Central memory CD4-positive, alpha-beta T cell (primary cell): Measurements from ENCODE around the gene AURKA.
"Not testable (repeated sequence)": the region's sequence is repeated elsewhere in the genome, so short reads cannot be mapped to it uniquely, and the experiment has no call there.

Experiments used
- DNase-seq: peaks from one replicate; pipeline ENCODE4 v3.0.0; 2022

AURKA gene

GRCh38 chr20:56420940-56421688 lies 29.1 kb upstream of the AURKA start:
- no peak for DNase-seq

DNA sequence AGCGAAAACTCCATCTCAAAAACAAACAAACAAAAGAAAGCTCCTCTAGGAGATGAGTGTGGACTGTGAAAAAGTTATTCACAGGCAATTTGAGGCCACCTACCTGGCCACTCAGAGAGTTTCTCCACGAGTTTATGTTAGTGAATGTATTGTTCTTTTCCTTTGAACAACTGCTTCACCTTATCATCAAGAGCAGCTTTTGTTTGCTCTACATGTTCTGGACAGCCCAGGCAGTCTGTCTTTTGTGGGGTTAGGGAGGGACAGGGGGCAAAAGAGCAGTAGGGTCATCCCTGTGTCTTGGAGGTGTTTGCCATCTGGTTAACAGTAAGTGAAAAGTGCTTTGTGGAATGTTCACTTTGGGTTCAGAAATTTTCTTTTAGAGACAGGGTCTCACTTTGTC lies 28.0 kb upstream of the AURKA start:
- DNase-seq, result no peak

GRCh38 chr20:56418385-56418861 lies 26.4 kb upstream of the AURKA start:
- DNase-seq, result no peak

DNA sequence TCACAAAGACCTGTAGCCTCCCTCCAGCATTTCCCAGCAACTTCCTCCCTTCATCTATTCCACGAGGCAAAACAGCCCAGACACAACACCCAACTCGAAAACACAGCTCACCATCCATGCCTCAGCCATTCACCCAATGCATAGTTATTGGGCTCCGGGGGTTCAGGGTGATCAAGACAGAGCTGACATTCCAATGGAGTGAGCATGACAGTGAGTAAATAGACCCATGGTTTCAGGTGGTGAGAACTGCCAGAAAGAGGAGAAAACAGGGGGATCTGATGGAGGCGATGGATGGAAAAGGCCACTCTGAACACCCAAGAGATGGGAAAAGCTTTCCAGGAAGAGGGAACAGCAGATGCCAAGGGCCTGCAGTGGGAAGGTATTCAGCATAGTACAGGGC lies 25.9 kb upstream of the AURKA start:
- DNase-seq, result no peak

DNA sequence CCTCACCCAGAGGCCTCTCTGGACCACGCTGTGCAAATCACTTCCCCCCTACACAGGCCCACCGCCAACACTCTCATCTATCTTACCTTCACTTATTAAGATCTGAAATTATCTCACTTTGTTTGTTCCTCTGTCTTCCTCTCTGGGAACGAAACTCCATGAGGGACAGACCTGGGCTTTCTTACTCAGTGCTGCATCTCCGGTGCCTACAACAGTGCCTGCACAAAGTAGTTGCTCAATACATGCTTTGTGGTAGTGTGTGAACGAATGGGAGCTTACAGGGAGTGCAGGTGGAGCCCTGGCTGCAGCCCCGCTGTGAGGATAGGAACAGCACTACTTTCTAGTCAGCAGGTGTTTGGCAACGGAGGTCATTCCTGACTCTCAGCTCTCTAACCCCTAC lies 25.4 kb upstream of the AURKA start:
- DNase-seq, result no peak

DNA sequence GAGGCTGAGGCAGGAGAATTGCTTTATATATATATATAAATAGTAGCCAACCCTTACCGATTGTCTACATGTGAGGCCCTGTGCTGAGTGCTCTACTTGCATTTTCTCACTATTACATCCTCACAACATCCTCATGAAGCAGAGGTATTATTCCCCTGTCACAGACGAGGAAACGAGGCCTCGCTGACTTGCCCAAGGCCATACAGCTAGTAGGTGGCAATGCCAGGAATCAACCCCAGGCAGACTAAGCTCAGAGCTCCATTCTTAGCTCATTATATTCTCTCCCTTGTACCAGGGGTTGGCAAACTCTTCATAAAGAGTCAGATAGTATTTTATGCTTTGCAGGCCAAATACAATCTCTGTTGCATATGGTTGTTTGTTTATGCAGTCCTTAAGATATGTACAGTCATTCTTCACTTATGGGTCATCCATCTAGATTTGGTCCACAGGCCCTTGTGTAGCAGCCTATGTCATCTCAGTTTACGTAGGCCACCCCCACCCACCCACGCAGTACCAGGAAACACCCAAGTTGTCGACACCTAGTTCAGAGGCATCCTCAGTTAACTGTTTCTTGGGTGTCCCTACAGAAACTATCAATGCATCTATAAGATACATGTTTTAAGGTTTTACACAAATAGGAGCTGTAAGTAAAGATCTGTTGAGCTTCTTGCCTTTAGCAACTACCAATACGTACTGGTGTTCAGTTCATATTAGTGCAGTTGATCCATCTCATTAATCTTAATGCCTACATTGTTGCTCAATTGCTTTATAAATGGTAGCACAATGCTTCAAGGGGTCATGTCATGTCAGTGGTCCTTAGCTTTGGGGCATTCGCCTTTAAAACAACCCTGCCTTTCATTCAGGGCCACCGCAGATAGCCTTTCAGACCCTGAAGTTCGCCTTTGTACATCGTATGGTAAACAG lies 23.1 kb upstream of the AURKA start:
- peak; percentile 37 for DNase-seq

DNA sequence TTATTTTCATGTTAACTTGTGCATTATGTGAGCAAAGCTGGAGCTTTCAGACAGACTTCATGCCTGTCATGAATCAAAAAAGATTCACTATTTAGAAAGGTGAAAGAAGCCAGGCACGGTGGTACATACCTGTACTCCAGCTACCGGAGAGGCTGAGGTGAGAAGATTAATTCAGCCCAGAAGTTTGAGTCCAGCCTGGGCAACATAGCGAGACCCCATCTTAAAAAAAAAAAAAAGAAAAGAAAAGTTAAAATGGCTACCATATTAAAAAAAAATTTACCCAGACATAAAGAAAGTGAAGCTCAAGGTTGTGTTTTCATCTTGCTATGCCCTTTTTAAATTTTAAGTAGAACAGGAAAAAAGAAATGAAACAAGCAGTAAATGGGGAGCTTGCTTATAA lies 20.9 kb upstream of the AURKA start:
- DNase-seq, result no peak

GRCh38 chr20:56412473-56412790 lies 20.4 kb upstream of the AURKA start:
- no peak for DNase-seq

- DNase-seq, result peak; percentile 69
Measured at GRCh38 chr20:56411759-56412472, 19.9 kb upstream of the AURKA start, which contains the start of gene CASS4. CASS4 (plus strand) TSS chr20:56412260; CDS start chr20:56412459, 199 bp downstream.

DNA sequence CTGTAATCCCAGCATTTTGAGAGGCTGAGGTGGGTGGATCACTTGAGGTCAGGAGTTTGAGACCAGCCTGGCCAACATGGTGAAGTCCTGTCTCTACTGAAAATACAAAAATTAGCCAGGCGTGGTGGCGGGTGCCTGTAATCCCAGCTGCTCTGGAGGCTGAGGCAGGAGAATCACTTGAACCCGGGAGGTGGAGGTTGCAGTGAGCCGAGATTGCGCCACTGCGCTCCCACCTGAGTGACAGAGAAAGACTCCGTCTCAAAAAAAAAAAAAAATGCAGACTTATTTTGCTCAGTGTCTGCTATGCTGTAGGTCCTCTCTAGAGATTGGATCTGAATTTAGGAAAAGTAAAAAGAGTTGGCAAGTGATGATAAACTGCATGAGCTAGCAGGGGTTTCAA lies 19.3 kb upstream of the AURKA start:
- not testable (repeated sequence) for DNase-seq

DNA sequence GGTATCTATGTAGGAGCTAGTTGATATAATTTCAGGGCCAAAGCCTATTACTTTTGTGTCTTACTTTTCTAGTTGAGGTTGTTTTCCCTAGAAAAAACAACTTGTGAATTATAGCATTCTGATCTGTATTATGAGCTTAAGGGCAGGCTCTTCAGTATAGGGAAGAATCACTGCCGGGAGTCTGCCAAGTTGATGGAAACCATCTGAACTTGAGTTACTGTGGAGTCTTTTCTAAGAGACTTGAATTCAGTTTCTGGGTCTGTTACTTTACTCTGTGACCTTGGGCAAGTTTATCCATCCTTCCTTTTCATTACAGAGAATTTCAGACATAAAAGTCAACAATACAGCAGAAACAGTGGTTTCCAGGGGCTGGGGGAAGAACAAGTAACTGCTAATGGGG lies 17.9 kb upstream of the AURKA start:
- no peak for DNase-seq

- no peak for DNase-seq
Measured at GRCh38 chr20:56409521-56409920, 17.5 kb upstream of the AURKA start.

DNA sequence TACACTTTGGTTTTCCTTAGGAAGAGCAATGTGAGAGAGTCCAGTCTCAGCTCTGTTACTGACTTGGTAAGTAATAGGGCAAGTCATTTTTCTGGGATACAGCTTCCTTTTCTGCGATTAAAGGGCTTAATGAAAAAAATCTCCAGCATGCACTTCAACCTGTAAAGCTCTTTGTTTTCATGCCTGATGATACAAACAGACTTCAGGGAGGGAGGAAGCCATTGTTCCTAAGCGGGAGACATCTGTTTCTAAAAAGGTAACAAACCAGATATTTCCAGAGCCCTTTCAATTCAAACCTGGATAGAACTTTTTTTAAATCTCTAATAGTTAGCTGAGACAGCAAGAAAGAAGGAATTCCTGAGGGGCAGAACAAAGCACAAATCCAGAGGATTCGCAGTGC lies 14.9 kb upstream of the AURKA start:
- no peak for DNase-seq

- DNase-seq, result not testable (repeated sequence)
Measured at GRCh38 chr20:56405356-56405755, 13.3 kb upstream of the AURKA start.

DNA sequence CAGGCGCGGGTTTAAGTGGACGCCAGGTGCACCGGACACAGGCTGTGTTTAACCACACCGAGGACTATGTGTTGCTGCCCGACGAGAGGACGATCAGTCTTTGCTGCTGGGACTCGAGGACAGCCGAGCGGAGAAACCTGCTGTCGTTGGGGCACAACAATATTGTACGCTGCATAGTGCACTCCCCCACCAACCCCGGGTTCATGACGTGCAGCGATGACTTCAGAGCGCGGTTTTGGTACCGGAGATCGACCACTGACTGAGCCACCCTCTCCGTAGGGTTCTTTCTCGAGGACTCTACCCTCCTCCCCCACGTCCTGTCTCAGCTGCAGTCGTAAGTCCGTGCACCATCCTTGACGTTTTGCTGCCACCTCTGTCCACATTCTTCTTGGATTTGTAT lies 11.4 kb upstream of the AURKA start:
- DNase-seq, result no peak

- DNase-seq, result peak; percentile 64
Measured at GRCh38 chr20:56400001-56400640, 8.1 kb upstream of the AURKA start.

GRCh38 chr20:56395166-56395565 lies 3.2 kb upstream of the AURKA start:
- DNase-seq, result no peak

DNA sequence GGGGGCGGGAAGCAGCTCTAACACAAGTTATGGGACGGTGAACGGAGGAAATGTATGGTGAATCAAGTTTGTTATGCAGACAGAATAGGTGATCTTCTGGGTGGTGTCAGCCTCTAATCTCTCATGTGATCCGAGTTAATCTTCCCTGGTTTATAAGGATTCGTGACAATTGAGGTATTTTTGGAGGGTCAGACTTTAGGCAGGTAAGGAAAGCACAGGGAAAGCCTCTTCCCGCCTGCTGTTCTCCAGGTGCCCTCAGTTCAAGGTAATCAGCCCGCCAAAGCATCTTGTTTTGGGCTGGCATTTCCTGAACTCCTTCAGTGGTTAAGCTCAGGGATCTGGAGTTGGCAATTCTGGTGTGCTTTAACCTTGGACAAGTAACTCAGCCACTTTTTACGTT lies 1.6 kb upstream of the AURKA start:
- DNase-seq, result no peak

DNA sequence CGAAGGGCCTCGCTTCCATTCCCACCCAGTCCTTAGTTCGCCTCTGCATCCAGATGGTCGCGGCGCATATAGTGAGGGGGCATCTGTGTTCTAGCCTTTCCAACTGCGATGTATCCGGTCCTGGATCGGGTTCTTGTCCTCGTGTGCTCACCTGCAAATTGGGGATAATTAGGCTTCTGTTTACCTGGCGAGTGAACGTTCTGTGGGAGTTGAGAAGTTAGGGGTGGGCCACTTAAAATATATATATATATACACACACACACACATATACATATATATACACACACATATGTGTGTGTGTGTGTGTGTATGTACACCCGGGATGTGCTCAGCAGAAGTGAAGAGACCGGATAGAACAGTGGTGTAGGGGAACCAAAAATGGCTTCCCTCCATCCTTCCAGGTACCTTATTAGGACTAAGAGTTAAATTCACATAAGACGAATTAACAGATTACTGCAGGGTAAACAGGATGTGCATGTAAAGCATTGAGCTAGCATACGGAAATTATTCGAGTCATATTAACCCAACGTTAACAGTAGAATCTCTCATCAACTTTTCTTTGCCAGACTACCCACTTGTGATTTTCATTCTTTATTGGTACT lies 967 bp upstream of the AURKA start:
- DNase-seq, result peak; percentile 43

- no peak for DNase-seq
Measured at GRCh38 chr20:56391596-56392131, 351 bp downstream of the AURKA start.

DNA sequence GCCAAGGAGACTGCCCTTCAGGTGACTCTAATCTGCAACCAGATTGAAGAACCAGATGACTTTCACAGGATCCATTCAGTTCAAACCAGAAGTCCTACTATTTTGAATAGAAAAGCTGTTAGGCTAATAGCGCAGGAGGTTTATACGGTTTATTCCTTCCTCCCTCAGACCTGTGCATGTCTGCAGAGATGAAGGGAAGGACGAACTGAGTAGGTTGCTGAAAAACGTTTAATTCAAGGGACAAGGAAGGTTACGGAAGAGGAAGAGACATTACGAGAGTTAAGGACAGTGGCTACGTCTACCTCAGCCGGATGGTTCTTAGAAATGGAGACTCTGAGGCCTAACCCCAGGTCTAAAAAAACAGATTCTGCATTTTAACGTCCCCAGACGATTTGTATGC lies 978 bp downstream of the AURKA start:
- DNase-seq, result no peak

DNA sequence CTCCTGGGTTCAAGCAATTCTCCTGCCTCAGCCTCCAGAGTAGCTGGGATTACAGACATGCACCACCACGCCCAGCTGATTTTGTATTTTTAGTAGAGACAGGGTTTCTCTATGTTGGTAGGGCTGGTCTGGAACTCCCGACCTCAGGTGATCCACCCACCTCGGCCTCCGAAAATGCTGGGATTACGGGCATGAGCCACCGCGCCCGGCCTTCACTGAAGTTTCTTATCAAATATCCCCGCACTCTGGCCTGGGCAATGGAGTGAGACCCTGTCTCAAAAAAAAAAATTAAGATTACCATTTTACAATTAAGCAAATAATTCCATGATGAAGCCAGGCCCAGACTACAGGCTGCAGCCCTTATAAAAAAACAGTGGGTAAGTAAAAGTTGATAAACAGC lies 1.6 kb downstream of the AURKA start:
- not testable (repeated sequence) for DNase-seq
